ENCODE measurements around the gene LDLRAD4. TPM values are rescaled to one million over a fixed set of nuclear protein-coding genes. Genes with fewer than 3 reads are reported as not detected.

The LDLRAD4 gene
- total RNA-seq, 1 experiment from 2014 or later: 1.7 TPM

DNA sequence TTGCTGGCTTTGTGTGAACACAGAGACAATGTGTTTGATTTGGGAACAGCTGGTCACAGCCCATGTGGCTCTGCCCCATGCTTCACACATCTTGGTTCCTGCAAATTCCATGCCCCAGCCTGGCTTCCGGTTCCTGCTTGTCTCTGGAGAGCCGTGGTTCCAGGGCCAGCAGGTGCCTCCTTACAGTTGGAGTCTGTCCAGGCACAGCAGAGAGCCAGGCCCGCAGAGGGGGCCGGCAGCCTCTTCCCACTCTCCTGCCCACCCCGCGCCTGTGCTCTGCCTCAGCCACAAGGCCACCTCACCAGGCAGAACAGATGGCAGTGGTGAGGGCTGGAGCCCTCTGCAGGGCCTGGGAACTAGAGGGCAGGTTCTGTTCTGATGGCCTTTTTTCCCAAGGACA lies 81.5 kb downstream of the LDLRAD4 start:
- Histone ChIP-seq H3K9me3 (ENCODE audit: insufficient read depth, low read depth) (no peaks in the 10 kb centered on the region), H4K20me1 (ENCODE audit: insufficient read depth) (no peaks in the 10 kb centered on the region), H3K4me1 (replicated peaks; ENCODE audit: insufficient read depth) (no peaks in the 10 kb centered on the region), H3K27me3 (ENCODE audit: insufficient read depth, low read depth) (peaks cover 68% of the 10 kb centered on the region), H3K4me2 (no peak overlapping the region), H3K9me2 (ENCODE audit: insufficient read depth) (no peaks in the 10 kb centered on the region), H2AFZ (no peak overlapping the region), H3F3A (ENCODE audit: insufficient read depth, low read depth) (no peaks in the 10 kb centered on the region), H3K27ac (no peak overlapping the region), H3K4me3 (no peak overlapping the region), H3K79me2 (ENCODE audit: low read depth) (no peaks in the 10 kb centered on the region), H3K36me3 (ENCODE audit: low read depth) (no peaks in the 10 kb centered on the region)
- intact Hi-C loops (cut with micrococcal nuclease; ENCODE audit: unreplicated experiment): no loop called here
- BruUV-seq (replicated peaks): no TSS peak
- TF ChIP-seq EZH2 (IDR thresholded peaks at IDR 0.05; ENCODE audit: low read depth): no peak
- TF ChIP-seq, protein P1, sequence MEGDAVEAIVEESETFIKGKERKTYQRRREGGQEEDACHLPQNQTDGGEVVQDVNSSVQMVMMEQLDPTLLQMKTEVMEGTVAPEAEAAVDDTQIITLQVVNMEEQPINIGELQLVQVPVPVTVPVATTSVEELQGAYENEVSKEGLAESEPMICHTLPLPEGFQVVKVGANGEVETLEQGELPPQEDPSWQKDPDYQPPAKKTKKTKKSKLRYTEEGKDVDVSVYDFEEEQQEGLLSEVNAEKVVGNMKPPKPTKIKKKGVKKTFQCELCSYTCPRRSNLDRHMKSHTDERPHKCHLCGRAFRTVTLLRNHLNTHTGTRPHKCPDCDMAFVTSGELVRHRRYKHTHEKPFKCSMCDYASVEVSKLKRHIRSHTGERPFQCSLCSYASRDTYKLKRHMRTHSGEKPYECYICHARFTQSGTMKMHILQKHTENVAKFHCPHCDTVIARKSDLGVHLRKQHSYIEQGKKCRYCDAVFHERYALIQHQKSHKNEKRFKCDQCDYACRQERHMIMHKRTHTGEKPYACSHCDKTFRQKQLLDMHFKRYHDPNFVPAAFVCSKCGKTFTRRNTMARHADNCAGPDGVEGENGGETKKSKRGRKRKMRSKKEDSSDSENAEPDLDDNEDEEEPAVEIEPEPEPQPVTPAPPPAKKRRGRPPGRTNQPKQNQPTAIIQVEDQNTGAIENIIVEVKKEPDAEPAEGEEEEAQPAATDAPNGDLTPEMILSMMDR (conservative IDR thresholded peaks at IDR 0.05): no peak
- POLR2A ChIA-PET (ENCODE audit: unreplicated experiment): no interaction called here
- DNase-seq: no peak
- CTCF ChIA-PET: no interaction called here

DNA sequence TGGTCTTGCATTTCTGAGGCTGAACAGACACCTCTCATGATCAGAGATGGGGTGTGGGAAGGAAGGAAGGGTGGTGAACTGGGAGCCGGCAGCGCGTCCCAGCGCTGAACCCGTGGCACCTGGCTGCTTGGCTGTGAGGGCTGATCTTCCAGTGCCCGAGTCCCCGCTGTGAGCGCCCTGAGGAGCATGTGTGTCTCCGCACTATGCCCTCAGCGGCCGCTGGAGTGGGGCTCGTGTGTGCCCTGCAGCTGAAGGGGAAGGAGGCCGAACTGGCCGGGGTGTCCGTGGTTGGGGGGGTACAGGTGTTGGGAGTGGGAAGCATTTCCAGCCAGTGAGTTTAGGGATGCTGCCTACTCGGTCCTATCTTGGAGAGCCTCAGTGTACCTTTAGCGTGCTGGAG lies 82.2 kb downstream of the LDLRAD4 start:
- no peak for TF ChIP-seq EZH2 (IDR thresholded peaks at IDR 0.05; ENCODE audit: low read depth)
- TF ChIP-seq, protein P1 (conservative IDR thresholded peaks at IDR 0.05): no peak
- no peak overlapping the region for H3K4me2 ChIP-seq
- no peak overlapping the region for H3K4me3 ChIP-seq
- no peaks in the 10 kb centered on the region for H3K79me2 ChIP-seq (ENCODE audit: low read depth)
- no peaks in the 10 kb centered on the region for H3K9me3 ChIP-seq (ENCODE audit: insufficient read depth, low read depth)
- no peaks in the 10 kb centered on the region for H3K36me3 ChIP-seq (ENCODE audit: low read depth)
- H2AFZ ChIP-seq: no peak overlapping the region
- no peak for DNase-seq
- CTCF ChIA-PET: no interaction called here
- H3K9me2 ChIP-seq (ENCODE audit: insufficient read depth): no peaks in the 10 kb centered on the region
- POLR2A ChIA-PET (ENCODE audit: unreplicated experiment): no interaction called here
- no peaks in the 10 kb centered on the region for H4K20me1 ChIP-seq (ENCODE audit: insufficient read depth)
- no peaks in the 10 kb centered on the region for H3K4me1 ChIP-seq (replicated peaks; ENCODE audit: insufficient read depth)
- no peaks in the 10 kb centered on the region for H3F3A ChIP-seq (ENCODE audit: insufficient read depth, low read depth)
- no peak overlapping the region for H3K27ac ChIP-seq
- peaks cover 70% of the 10 kb centered on the region for H3K27me3 ChIP-seq (ENCODE audit: insufficient read depth, low read depth)
- intact Hi-C loops (cut with micrococcal nuclease; ENCODE audit: unreplicated experiment): no loop called here
- BruUV-seq (replicated peaks): no TSS peak

DNA sequence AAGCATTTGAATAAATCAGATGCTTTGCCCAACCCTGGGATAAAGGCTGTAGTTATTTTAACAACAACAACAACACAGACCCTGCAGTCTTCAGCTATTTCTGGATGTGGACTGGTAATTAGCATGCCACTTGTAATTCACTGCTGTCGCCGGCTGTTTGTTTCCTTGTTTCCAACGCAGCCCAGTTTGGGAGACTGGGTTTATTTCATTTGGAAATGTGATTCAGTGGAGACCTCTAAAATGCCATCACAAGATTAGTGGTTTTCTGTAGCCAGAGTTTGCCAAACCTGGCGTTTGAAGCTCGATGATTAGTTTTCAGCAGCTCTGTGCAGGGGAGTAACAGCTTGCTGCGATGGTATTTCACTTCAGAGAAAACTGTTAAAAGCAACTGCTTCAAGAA lies 83.5 kb downstream of the LDLRAD4 start:
- Histone ChIP-seq H3K27ac (no peak overlapping the region), H3K4me3 (no peak overlapping the region), H4K20me1 (ENCODE audit: insufficient read depth) (no peaks in the 10 kb centered on the region), H3K9me2 (ENCODE audit: insufficient read depth) (no peaks in the 10 kb centered on the region), H2AFZ (no peak overlapping the region), H3K27me3 (ENCODE audit: insufficient read depth, low read depth) (peaks cover 78% of the 10 kb centered on the region), H3K36me3 (ENCODE audit: low read depth) (no peaks in the 10 kb centered on the region), H3K4me1 (replicated peaks; ENCODE audit: insufficient read depth) (no peaks in the 10 kb centered on the region), H3F3A (ENCODE audit: insufficient read depth, low read depth) (no peaks in the 10 kb centered on the region), H3K4me2 (no peak overlapping the region), H3K9me3 (ENCODE audit: insufficient read depth, low read depth) (no peaks in the 10 kb centered on the region), H3K79me2 (ENCODE audit: low read depth) (no peaks in the 10 kb centered on the region)
- POLR2A ChIA-PET (ENCODE audit: unreplicated experiment): no interaction called here
- no TSS peak for BruUV-seq (replicated peaks)
- CTCF ChIA-PET: no interaction called here
- TF ChIP-seq, protein P1 (conservative IDR thresholded peaks at IDR 0.05): no peak
- TF ChIP-seq EZH2 (IDR thresholded peaks at IDR 0.05; ENCODE audit: low read depth): no peak
- intact Hi-C loops (cut with micrococcal nuclease; ENCODE audit: unreplicated experiment): no loop called here
- no peak for DNase-seq

Measured in PC-9 (cell line).